ENCODE measurements around the gene LCORL. TPM values are rescaled to one million over a fixed set of nuclear protein-coding genes. Genes with fewer than 3 reads are reported as not detected.

Gene LCORL
- total and polyA plus RNA-seq, 2 donors from 2014 or later = 2.8 to 13.7 TPM

DNA sequence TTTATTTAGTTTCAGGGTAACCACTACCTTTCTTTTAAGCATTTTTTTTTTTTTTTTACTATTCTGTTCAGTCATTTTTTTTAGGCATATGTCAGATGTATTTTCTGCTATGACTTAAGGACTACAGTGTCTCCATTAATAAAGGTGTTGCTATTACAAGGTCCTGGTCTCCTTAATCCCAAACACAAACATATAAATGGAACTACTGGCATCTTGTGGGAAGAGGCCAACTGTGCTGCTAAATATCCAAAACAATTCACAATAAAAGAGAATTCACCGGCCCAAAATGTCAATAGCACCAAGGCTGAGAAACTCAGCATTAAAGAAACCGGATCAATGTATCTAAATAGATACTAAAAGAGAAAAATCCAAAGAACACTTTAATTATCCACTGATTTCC is 26.4 kb downstream of the LCORL start:
- Histone ChIP-seq H3K27ac (ENCODE audit: low read depth in 2 of 2, low read length in 2 of 2) (no peak overlapping the region), H3K9ac (ENCODE audit: low read length in 3 of 3) (no peak overlapping the region), H3K4me3 (ENCODE audit: low read length in 3 of 3) (no peak overlapping the region), H3K36me3 (ENCODE audit: control insufficient read depth in 2 of 3, insufficient read depth in 3 of 3, low read length in 3 of 3) (no peaks in the 10 kb centered on the region), H3K4me1 (ENCODE audit: control insufficient read depth in 2 of 3, insufficient read depth in 2 of 3, low read depth in 1 of 3, low read length in 3 of 3) (no peaks in the 10 kb centered on the region), H3K27me3 (ENCODE audit: control insufficient read depth, insufficient read depth, low read length) (no peaks in the 10 kb centered on the region), H3K9me3 (ENCODE audit: control insufficient read depth in 2 of 3, insufficient read depth in 1 of 3, low read length in 3 of 3) (no peaks in the 10 kb centered on the region)
- DNase-seq = no peak
- FAIRE-seq = no peak
- TF ChIP-seq, protein P1, sequence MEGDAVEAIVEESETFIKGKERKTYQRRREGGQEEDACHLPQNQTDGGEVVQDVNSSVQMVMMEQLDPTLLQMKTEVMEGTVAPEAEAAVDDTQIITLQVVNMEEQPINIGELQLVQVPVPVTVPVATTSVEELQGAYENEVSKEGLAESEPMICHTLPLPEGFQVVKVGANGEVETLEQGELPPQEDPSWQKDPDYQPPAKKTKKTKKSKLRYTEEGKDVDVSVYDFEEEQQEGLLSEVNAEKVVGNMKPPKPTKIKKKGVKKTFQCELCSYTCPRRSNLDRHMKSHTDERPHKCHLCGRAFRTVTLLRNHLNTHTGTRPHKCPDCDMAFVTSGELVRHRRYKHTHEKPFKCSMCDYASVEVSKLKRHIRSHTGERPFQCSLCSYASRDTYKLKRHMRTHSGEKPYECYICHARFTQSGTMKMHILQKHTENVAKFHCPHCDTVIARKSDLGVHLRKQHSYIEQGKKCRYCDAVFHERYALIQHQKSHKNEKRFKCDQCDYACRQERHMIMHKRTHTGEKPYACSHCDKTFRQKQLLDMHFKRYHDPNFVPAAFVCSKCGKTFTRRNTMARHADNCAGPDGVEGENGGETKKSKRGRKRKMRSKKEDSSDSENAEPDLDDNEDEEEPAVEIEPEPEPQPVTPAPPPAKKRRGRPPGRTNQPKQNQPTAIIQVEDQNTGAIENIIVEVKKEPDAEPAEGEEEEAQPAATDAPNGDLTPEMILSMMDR (IDR thresholded peaks at IDR 0.05; ENCODE audit: borderline replicate concordance, extremely low read depth, insufficient read depth) = no peak
- intact Hi-C loops (cut with DNase I) = no loop called here

DNA sequence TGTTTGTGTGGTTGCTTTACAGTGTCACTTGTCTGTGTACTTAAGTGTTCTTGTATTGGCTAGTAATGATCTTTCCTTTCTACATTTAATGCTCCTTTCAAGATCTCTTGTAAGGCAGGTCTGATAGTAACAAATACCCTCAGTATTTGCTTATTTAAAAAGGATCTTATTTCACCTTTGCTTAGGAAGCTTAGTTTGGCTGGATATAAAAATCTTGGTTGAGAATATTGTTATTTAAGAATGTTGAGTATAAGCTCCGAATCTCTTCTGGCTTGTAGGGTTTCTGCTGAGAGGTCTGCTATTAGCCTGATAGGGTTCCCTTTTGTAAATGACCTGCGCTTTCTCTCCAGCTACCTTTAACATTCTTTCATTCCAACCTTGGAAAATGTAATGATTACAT is 35.7 kb downstream of the LCORL start:
- Histone ChIP-seq H3K27ac (ENCODE audit: low read depth in 2 of 2, low read length in 2 of 2) (no peak overlapping the region), H3K27me3 (ENCODE audit: control insufficient read depth, insufficient read depth, low read length) (no peaks in the 10 kb centered on the region), H3K36me3 (ENCODE audit: control insufficient read depth in 2 of 3, insufficient read depth in 3 of 3, low read length in 3 of 3) (no peaks in the 10 kb centered on the region), H3K4me3 (ENCODE audit: low read length in 3 of 3) (no peak overlapping the region), H3K4me1 (ENCODE audit: control insufficient read depth in 2 of 3, insufficient read depth in 2 of 3, low read depth in 1 of 3, low read length in 3 of 3) (no peaks in the 10 kb centered on the region), H3K9me3 (ENCODE audit: control insufficient read depth in 2 of 3, insufficient read depth in 1 of 3, low read length in 3 of 3) (peaks cover 0 to 8% (median 2%) of the 10 kb centered on the region in 3 donors), H3K9ac (ENCODE audit: low read length in 3 of 3) (no peak overlapping the region)
- intact Hi-C loops (cut with DNase I) = no loop called here
- TF ChIP-seq, protein P1 (IDR thresholded peaks at IDR 0.05; ENCODE audit: borderline replicate concordance, extremely low read depth, insufficient read depth) = no peak
- FAIRE-seq (no peak), DNase-seq (no peak)

DNA sequence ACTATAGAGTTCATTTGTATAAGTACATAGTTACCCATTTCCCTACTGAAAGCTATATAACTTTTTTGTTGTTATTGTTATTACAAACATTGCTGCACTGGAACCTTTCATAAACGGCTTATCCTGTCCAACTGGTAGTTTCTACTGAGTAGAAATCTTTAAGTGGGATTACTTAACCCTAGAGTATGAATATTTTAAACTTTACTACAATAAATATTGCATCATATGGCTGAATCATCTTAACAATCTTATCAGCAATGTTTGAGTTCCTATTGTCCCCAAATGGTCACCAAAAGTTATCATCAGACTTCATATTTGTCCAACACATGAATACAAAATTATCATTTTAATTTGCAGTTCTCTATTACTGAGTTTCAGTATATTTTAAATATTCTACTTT is 40.5 kb downstream of the LCORL start:
- H3K9me3 ChIP-seq (ENCODE audit: control insufficient read depth in 2 of 3, insufficient read depth in 1 of 3, low read length in 3 of 3) = peaks cover 0 to 8% (median 2%) of the 10 kb centered on the region in 3 donors
- H3K27ac ChIP-seq (ENCODE audit: low read depth in 2 of 2, low read length in 2 of 2) = no peak overlapping the region
- TF ChIP-seq, protein P1 (IDR thresholded peaks at IDR 0.05; ENCODE audit: borderline replicate concordance, extremely low read depth, insufficient read depth) = no peak
- no peak overlapping the region for H3K9ac ChIP-seq (ENCODE audit: low read length in 3 of 3)
- FAIRE-seq (no peak), DNase-seq (no peak)
- H3K27me3 ChIP-seq (ENCODE audit: control insufficient read depth, insufficient read depth, low read length) = no peaks in the 10 kb centered on the region
- H3K4me3 ChIP-seq (ENCODE audit: low read length in 3 of 3) = no peak overlapping the region
- H3K4me1 ChIP-seq (ENCODE audit: control insufficient read depth in 2 of 3, insufficient read depth in 2 of 3, low read depth in 1 of 3, low read length in 3 of 3) = no peaks in the 10 kb centered on the region
- no peaks in the 10 kb centered on the region for H3K36me3 ChIP-seq (ENCODE audit: control insufficient read depth in 2 of 3, insufficient read depth in 3 of 3, low read length in 3 of 3)
- intact Hi-C loops (cut with DNase I) = no loop called here

DNA sequence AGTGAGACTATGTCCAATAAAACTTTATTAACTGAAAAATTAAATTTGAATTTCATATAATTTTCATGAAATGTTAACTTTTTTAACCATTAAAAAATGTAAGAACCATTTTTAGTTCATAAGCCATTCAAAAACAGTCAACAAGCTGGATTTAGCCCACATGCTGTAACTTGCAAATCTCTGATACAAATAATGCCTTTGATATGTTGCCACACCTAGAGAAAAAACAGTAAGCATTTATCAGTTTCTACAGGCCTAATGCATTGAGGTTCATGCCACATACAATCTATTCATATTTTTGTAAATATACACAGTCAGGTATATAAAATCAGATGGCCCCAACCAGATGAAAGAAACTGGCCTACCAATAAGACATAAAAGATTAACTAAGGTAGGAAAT is 52.8 kb downstream of the LCORL start:
- H3K27me3 ChIP-seq (ENCODE audit: control insufficient read depth, insufficient read depth, low read length) = no peaks in the 10 kb centered on the region
- no peak overlapping the region for H3K27ac ChIP-seq (ENCODE audit: low read depth in 2 of 2, low read length in 2 of 2)
- intact Hi-C loops (cut with DNase I) = no loop called here
- H3K4me3 ChIP-seq (ENCODE audit: low read length in 3 of 3) = no peak overlapping the region
- H3K9ac ChIP-seq (ENCODE audit: low read length in 3 of 3) = no peak overlapping the region
- TF ChIP-seq, protein P1 (IDR thresholded peaks at IDR 0.05; ENCODE audit: borderline replicate concordance, extremely low read depth, insufficient read depth) = no peak
- no peaks in the 10 kb centered on the region for H3K9me3 ChIP-seq (ENCODE audit: control insufficient read depth in 2 of 3, insufficient read depth in 1 of 3, low read length in 3 of 3)
- H3K4me1 ChIP-seq (ENCODE audit: control insufficient read depth in 2 of 3, insufficient read depth in 2 of 3, low read depth in 1 of 3, low read length in 3 of 3) = no peaks in the 10 kb centered on the region
- FAIRE-seq (no peak), DNase-seq (no peak)
- H3K36me3 ChIP-seq (ENCODE audit: control insufficient read depth in 2 of 3, insufficient read depth in 3 of 3, low read length in 3 of 3) = no peaks in the 10 kb centered on the region
